Mammary epithelial cell (primary cell): Measurements from ENCODE around the gene GCDH.

Source experiments
- CTCF ChIP-seq, 2 donors: IDR thresholded peaks in 1 of 2; conservative IDR thresholded peaks in 1 of 2; 2 replicates each; pipeline ENCODE4 v1.5.1; 2011 to 2012; ENCODE audit warnings: inconsistent platforms in 2 of 2, low read length in 2 of 2, mild to moderate bottlenecking in 2 of 2, control low read depth in 1 of 2, low read depth in 1 of 2; ENCODE audit not compliant: insufficient read depth in 1 of 2; ENCODE audit errors: extremely low read depth in 1 of 2
- EZH2 ChIP-seq: IDR thresholded peaks from 2 replicates; pipeline ENCODE4 v1.6.1; 2012; ENCODE audit warnings: low read length, inconsistent platforms, borderline replicate concordance

GRCh38 chr19:12865746-12866415, 25.1 kb upstream of the GCDH start:
- TF ChIP-seq CTCF (conservative IDR thresholded peaks at IDR 0.05 in 1 of 2, IDR thresholded peaks at IDR 0.05 in 1 of 2; ENCODE audit: extremely low read depth in 1 of 2, insufficient read depth in 1 of 2, low read depth in 1 of 2, low read length in 2 of 2) (no peak), EZH2 (no peak)
